ENCODE data around the gene SLC26A8.
A peak's percentile ranks its signal among the peaks of the same experiment; 100 is the strongest.

Gene SLC26A8

GRCh38 chr6:35962779-35963560 is 61.5 kb downstream of the SLC26A8 start:
- H3K4me3 ChIP-seq (ENCODE audit: low read depth, low read length), result no peak overlapping the region
- no peak for DNase-seq (ENCODE audit: low read depth)
- in situ Hi-C loops (cut with HindIII; ENCODE audit: low sequenced_read_pairs), result no loop called here
- TF ChIP-seq, protein P1, sequence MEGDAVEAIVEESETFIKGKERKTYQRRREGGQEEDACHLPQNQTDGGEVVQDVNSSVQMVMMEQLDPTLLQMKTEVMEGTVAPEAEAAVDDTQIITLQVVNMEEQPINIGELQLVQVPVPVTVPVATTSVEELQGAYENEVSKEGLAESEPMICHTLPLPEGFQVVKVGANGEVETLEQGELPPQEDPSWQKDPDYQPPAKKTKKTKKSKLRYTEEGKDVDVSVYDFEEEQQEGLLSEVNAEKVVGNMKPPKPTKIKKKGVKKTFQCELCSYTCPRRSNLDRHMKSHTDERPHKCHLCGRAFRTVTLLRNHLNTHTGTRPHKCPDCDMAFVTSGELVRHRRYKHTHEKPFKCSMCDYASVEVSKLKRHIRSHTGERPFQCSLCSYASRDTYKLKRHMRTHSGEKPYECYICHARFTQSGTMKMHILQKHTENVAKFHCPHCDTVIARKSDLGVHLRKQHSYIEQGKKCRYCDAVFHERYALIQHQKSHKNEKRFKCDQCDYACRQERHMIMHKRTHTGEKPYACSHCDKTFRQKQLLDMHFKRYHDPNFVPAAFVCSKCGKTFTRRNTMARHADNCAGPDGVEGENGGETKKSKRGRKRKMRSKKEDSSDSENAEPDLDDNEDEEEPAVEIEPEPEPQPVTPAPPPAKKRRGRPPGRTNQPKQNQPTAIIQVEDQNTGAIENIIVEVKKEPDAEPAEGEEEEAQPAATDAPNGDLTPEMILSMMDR (IDR thresholded peaks at IDR 0.05; ENCODE audit: low read depth, low read length, missing control alignments), result no peak

GRCh38 chr6:35960187-35960586 is 64.3 kb downstream of the SLC26A8 start:
- in situ Hi-C loops (cut with HindIII; ENCODE audit: low sequenced_read_pairs), result no loop called here
- TF ChIP-seq, protein P1 (IDR thresholded peaks at IDR 0.05; ENCODE audit: low read depth, low read length, missing control alignments), result no peak
- DNase-seq (ENCODE audit: low read depth), result no peak
- H3K4me3 ChIP-seq (ENCODE audit: low read depth, low read length), result no peak overlapping the region

- TF ChIP-seq, protein P1 (IDR thresholded peaks at IDR 0.05; ENCODE audit: low read depth, low read length, missing control alignments), result peak; percentile 10
- no peak for DNase-seq (ENCODE audit: low read depth)
- in situ Hi-C loops (cut with HindIII; ENCODE audit: low sequenced_read_pairs), result no loop called here
These were observed 68.5 kb downstream of the SLC26A8 start for GRCh38 chr6:35955970-35956369.

GRCh38 chr6:35955521-35955920 is 68.9 kb downstream of the SLC26A8 start:
- no peak for DNase-seq (ENCODE audit: low read depth)
- TF ChIP-seq, protein P1 (IDR thresholded peaks at IDR 0.05; ENCODE audit: low read depth, low read length, missing control alignments), result no peak
- H3K4me3 ChIP-seq (ENCODE audit: low read depth, low read length), result no peak overlapping the region
- in situ Hi-C loops (cut with HindIII; ENCODE audit: low sequenced_read_pairs), result no loop called here

More at GRCh38 chr6:35955970-35956369, 68.5 kb downstream of the SLC26A8 start:
- H3K4me3 ChIP-seq (ENCODE audit: low read depth, low read length), result no peak overlapping the region

GRCh38 chr6:35955071-35955470 is 69.4 kb downstream of the SLC26A8 start:
- TF ChIP-seq, protein P1 (IDR thresholded peaks at IDR 0.05; ENCODE audit: low read depth, low read length, missing control alignments), result no peak
- no peak for DNase-seq (ENCODE audit: low read depth)
- no peak overlapping the region for H3K4me3 ChIP-seq (ENCODE audit: low read depth, low read length)
- in situ Hi-C loops (cut with HindIII; ENCODE audit: low sequenced_read_pairs), result no loop called here

DNA sequence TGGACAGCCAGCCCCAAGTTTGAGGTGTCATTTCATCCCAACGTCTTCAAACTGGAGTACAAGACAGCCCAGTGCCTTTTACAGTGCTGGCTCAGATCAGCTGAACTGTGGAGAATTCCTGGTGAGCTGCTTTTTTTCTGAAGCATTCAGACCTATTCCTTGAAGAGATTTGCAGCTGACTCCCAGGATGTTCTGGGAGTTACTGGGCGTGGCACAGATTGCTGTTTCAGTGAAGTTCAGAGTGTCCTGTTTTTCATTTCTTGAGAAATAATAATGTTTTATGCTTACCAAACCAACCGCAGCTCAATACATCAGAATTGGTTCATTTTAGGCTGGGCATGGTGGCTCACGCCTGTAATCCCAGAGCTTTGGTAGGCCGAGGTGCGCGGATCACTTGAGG is 70.1 kb downstream of the SLC26A8 start:
- in situ Hi-C loops (cut with HindIII; ENCODE audit: low sequenced_read_pairs), result no loop called here
- TF ChIP-seq, protein P1 (IDR thresholded peaks at IDR 0.05; ENCODE audit: low read depth, low read length, missing control alignments), result no peak
- no peak overlapping the region for H3K4me3 ChIP-seq (ENCODE audit: low read depth, low read length)
- DNase-seq (ENCODE audit: low read depth), result no peak

All from astrocyte of the cerebellum (primary cell).